Endometrium (tissue), 2 donors: Measurements from ENCODE around the gene MACROD2.
"Not testable (repeated sequence)": the region's sequence is repeated elsewhere in the genome, so short reads cannot be mapped to it uniquely, and the experiment has no call there.

Experiments used
- FAIRE-seq: peaks from 2 replicates; lab custom pipeline; 2012; peaks lifted over from hg19 to GRCh38; lab: Jason Lieb, UNC
- donor health status: control.
- donor health status: control.

MACROD2 gene

DNA sequence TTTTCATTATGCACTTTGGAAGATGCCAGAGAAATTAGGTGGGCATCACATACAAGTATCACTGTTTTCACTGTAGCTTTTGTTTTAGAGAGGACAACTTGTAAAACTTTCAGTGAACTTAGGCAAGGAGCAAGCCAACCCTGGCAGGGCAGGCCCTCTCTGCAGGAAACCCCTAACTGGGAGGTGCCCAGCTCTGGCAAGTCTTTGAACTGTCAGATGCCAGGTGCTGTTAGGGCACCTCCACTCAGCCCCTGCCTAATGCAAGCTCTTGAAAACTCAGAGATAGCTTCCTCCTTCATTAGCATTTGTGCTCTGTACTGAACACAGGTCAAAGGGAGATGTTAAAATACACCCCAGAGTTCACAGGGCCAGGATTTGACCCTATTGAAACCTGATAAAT is 1116.3 kb downstream of the MACROD2 start:
- FAIRE-seq, result no peak

DNA sequence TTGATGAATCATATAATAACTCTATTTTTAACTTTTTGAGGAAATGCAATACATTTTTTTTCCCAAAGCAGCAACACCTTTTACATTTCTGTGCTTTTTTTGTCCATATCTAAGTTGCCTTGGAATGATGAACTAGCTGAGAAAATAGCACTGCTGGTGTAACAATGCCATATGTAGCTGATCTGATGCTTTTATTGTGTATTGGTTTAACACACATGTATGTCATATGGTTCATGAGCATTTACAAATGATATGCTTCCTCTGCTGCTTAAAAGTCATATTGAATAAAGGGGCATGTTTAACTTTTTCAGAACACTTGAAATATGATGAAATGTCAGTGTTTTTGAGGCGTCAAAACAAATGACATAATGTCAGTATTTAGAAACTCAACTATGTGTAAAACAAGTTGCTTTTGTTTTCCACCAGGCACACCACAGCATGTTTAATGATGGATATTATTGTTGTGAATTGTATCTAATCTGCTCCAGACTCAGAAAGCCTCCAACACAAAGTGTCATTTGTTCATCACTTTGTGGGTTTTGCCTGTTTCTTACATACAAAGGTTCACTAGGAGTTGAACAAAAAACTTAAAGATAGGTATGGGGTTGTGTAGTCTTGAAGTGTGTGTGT is 1117.9 kb downstream of the MACROD2 start:
- no peak for FAIRE-seq

- FAIRE-seq, result no peak
These were observed 1124.7 kb downstream of the MACROD2 start for GRCh38 chr20:15119852-15120487.

GRCh38 chr20:15122613-15123012 is 1127.3 kb downstream of the MACROD2 start:
- FAIRE-seq, result no peak

DNA sequence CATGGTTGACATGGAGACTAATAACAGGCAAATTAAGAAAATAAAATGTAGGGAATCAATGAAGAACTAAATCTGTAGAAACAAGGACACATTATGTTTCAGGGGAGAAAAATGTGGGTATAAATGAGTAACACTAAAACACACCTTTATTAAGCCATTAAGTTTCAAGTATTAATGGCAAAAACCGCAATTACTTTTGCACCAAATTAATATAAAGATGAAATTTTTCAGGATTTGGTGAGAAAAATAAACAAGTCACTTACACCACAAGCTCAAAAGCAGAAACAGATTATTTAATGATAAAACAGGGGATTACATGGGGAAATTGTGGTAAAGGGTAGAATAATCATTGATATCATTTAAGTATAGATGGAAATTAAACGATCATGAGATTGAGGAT is 1135.9 kb downstream of the MACROD2 start:
- no peak for FAIRE-seq

DNA sequence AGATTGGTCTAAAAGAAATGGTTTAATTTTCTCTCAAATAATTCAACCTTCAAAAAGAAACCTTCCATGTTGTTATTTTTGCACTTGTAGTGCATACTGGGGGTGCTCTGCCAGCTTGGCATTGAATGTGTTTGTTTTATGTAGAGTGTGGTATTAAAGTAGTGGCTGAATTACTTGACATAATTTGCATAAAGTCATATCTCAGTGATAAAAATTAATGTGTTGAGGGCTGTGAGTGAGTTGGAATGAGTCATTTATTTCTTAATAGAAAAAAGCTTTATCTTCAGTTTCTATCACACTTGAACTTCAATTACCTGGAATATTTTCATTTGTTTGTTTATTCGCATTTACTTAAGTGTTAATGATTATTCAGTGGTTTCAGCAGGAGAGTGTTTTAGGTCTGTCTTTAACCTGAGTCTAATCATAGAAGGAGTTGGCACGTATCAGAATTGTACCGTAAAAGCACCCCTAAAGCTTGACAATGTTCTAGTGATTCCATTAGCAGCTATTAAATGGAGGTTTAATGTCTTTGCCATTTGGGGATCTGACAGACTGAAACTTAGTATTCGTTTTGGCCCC is 1143.3 kb downstream of the MACROD2 start:
- FAIRE-seq, result no peak

DNA sequence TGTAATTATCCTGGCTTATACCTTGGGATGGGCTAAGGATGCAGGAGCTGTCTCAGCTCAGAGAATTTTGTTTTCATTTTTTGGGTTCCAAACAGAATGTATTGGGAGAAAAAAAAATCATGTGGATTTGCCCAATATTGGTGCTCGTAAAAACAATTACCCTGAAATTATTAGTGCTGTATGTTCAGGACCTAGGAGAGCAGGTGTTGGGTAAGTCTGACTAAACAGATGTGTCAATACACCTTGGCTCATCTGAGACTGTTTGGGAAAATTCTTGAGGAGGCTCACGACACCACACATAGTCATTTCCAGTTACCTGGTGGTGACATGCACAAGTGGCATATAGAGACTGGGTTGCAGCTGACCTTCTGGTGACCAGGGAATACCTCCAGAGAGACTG is 1144.2 kb downstream of the MACROD2 start:
- FAIRE-seq, result no peak

DNA sequence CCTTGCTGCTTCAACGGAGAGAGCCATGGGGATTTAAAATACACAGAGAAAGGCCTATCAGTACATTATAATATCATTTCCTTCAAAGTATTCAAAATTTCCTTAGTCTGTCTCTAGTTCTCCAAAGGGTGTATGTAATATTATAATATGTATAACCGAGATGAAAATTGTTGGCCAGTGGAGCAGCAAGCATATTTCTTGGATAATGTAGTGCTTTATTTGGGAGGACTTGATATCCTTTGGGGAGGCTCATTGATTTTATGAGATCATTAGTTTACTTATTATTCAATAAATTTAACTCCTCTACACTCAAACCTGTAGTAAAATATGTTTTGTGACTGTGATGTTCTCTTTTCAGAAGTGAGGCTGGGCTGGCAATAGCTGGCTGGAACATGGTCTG is 1145.0 kb downstream of the MACROD2 start:
- no peak for FAIRE-seq

DNA sequence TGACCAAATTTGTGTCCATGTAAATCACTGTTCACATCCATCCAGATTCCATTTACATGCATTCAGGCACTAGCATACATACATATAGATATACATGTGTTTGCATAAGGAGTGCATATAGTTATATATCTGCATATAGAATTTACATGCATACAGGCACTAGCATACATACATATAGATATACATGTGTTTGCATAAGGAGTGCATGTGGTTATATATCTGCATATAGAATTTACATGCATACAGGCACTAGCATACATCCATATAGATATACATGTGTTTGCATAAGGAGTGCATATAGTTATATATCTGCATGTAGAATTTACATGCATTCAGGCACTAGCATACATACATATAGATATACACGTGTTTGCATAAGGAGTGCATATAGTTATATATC is 1145.6 kb downstream of the MACROD2 start:
- not testable (repeated sequence) for FAIRE-seq

DNA sequence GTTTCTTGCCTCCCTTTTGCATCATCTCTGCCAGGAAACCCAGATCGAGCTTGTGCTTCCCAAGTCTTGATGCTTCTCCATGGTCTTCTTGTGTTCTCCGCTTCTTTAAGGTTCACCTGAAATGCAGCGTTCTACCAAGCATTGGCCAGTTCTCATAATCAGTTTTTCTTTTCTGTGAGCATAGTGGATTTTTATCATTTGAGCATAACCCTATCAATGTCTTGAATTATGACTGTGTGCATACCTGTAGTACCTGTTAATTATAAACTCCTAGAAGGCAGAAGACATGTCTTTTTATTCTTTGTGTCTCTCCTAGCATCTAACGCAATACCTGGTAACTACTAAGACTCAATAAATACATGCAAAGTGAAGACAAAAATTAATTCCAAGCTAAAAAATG is 1146.5 kb downstream of the MACROD2 start:
- no peak for FAIRE-seq

GRCh38 chr20:15143478-15143877 is 1148.2 kb downstream of the MACROD2 start:
- no peak for FAIRE-seq

- FAIRE-seq, result no peak
These were observed 1149.6 kb downstream of the MACROD2 start for GRCh38 chr20:15144916-15145315.

DNA sequence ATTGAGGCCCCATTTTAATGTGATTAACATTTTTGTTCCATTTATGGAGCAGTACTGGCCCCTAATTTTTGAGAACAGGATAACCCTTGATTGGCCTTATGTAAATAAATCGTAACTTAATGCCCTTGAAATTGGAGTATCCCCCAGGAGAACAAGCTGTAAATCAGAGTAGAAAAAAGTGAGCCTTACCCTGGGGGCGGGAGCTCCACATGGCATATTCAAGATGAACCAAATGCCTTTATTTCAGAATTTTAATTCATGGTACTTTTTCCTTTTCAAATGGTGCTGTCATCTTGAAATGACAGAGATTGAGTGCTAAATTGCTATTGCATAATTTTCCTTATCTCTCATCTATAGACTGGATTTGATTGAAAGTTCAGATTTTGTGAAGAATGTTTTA is 1151.6 kb downstream of the MACROD2 start:
- FAIRE-seq, result no peak

DNA sequence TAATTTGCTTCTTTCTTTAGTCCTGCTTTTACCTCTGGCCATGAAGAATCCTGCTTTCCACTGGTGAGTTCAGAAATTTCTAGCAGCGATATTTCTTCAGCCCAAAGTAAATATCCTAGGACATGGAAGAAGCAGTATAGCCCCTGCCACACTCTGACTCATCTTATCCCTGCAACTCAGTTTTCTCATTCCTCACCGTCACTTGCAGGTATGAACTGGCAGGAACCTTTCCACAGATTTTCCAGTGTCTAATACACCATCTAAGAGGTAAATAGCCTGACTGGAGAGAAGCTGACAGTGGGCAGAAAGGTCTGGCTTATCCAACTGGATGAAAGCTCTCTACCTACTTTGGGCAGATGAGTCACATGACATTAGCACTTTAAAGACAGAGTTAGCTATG is 1158.8 kb downstream of the MACROD2 start:
- FAIRE-seq, result no peak

DNA sequence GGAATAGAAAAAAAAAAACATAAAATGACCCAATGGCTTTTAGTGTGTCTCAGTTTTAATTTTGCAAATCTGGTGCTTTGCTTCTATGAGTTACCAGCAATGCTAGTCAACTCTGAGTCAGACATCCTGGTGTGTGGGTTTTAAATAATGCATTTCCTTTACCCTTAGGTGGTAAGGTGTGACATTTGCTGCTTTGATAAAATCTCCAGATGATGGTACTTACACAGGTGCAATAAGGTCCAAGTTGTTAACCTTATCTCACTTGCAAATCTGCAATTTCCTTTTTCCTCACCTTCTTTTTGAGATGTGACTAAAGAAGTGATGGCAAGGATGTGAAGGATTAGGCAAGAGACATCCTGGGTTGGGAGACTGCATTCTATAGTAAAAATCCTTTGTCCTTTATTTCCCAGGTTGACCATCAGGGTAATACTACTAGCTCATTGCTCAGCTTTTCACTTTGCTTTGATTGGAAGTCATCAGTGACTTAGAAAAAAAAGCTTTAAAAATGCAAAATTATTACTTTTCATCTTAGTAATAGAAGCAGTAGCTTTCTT is 1160.6 kb downstream of the MACROD2 start:
- no peak for FAIRE-seq

DNA sequence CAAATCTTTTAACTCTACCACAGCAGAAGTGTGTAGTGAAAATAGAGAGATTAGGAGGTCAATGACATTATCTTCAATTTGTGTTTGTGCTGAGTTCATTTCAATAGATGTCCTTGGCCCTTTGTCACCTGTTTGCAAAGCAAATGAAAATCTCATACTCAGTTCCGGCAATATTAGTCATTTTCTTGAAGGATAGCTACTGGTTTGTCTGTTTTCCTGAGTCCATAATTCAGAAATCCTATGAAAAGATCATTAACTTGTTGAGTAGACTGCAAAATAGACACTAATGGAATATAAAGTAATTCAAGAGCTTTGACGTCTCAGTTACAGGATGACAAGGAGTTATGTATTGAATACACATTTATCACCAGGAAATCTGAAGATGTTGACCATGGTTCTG is 1163.2 kb downstream of the MACROD2 start:
- no peak for FAIRE-seq

DNA sequence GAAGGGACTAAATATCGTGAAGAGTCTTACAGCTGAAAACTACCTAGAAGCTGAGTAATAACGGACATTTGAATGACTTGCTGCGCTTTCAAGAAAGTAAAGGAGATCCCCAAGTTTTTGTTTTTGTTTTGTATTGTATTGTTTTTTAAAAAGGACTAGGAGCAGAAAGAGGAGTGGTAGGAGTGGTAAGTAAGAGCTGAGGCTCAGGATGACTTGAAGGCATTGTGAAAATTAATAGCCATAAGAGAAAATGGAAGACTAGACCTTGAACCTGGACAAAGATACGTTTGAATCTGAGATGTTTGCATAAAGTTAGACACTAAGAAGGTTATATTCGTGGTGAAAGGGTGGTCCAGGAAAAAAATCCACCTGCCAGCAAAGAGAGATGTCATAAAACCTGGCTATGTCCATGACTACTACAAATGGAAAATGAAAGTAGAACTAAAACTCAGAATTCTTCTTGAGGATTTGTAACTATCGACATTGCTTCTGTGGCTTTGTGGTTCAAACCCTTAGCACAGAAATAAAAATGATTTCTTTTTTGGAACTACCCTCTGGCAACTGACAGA is 1166.8 kb downstream of the MACROD2 start:
- FAIRE-seq, result no peak

GRCh38 chr20:15163632-15164031 is 1168.3 kb downstream of the MACROD2 start:
- no peak for FAIRE-seq

DNA sequence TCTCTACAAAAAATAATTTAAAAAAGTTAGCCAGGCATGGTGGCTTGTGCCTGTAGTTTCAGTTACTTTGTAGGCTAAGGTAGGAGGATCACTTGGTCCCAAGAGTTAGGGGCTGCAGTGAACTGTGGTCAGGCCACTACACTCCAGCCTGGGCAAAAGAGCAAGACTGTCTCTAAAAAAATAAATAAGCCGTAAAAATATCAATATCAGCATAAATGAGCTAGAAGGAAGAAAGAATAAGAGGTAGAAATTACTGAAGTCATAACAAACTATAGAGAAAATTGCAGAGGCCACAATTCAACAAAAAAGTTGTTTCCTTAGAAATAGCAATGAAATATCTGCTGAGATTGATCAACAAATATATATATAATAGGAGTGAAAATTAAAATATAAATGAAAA is 1169.4 kb downstream of the MACROD2 start:
- no peak for FAIRE-seq

DNA sequence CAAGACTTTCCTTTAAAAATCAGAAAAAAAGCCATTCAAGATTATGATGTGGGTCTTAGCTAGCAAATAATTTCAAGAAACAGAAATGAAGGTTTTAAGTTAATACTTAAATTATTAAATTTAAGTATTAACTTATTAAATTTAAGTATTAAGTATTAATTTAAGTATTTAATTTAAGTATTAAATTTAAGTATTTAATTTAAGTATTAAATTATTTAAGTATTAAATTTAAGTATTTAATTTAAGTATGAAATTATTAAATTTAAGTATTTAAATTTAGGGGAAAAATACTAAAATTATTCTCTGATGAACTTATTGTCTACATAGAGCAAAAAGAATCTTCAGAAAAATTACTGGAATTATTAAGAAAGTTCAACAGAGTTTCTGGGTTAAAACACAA is 1171.4 kb downstream of the MACROD2 start:
- peak; percentile 96 for FAIRE-seq

- no peak for FAIRE-seq
These were observed 1175.7 kb downstream of the MACROD2 start for GRCh38 chr20:15171016-15171415.

GRCh38 chr20:15176929-15177328 is 1181.6 kb downstream of the MACROD2 start:
- no peak for FAIRE-seq

- no peak for FAIRE-seq
These were observed 1183.3 kb downstream of the MACROD2 start for GRCh38 chr20:15178581-15178980.
